Tibial nerve (tissue), 4 donors: Measurements from ENCODE around the gene GGTLC1. TPM values are rescaled to one million over a fixed set of nuclear protein-coding genes. Genes with fewer than 3 reads are reported as not detected.

Source experiments
- DNase-seq, 2 donors: peaks; one replicate each; pipeline ENCODE4 v3.0.0-alpha.2; 2019; ENCODE audit warnings: low spot score in 2 of 2
- H3K27ac ChIP-seq, 4 donors: fragments of 200-600 bp; sonication (generic) in 3 of 4; one replicate each; pipeline ENCODE4 v1.5.1; 2017 to 2019; ENCODE audit warnings: mild to moderate bottlenecking in 1 of 4
- H3K27me3 ChIP-seq, 2 donors: fragments of 200-600 bp; sonication (generic) in 1 of 2; one replicate each; pipeline versions ENCODE4 v1.5.1 to v1.6.0; 2017 to 2019
- H3K36me3 ChIP-seq, 3 donors: fragments of 200-600 bp; sonication (generic); one replicate each; pipeline ENCODE4 v1.5.1; 2018 to 2019
- H3K4me1 ChIP-seq, 4 donors: fragments of 200-600 bp; sonication (generic) in 3 of 4; one replicate each; pipeline ENCODE4 v1.5.1; 2017 to 2019
- H3K4me3 ChIP-seq, 4 donors: fragments of 200-600 bp; sonication (generic) in 3 of 4; one replicate each; pipeline ENCODE4 v1.5.1; 2017 to 2019; ENCODE audit warnings: mild to moderate bottlenecking in 1 of 4, moderate library complexity in 1 of 4
- H3K9me3 ChIP-seq, 4 donors: fragments of 200-600 bp; sonication (generic) in 3 of 4; one replicate each; pipeline ENCODE4 v1.5.1; 2017 to 2019
- CTCF ChIP-seq, 5 experiments: fragments of 200-600 bp in 3 of 5; fragments of 450-650 bp in 2 of 5; sonication (generic) in 3 of 5; IDR thresholded peaks; one replicate each; pipeline ENCODE4 v1.5.1; 2016 to 2019; ENCODE audit warnings: antibody characterized with exemption in 5 of 5, mild to moderate bottlenecking in 3 of 5, moderate library complexity in 2 of 5
- POLR2A ChIP-seq, 2 donors: fragments of 450-650 bp; IDR thresholded peaks; one replicate each; pipeline ENCODE4 v1.6.1; 2017; ENCODE audit warnings: antibody characterized with exemption in 2 of 2, mild to moderate bottlenecking in 2 of 2, moderate library complexity in 2 of 2
- WGBS, 2 donors: methylation state at CpG; one replicate each; pipeline ENCODE4 v1.1.5; 2018; 5-methylcytosine and 5-hydroxymethylcytosine counted together
- small RNA-seq: library from RNA; depleted of rRNA; stranded (forward); fragments of <200 nt; gene quantifications from one replicate; pipeline ENCODE3, GENCODE V24; 2016
- total RNA-seq, 4 donors: library from RNA; depleted of rRNA; stranded (reverse); fragments of >200 nt; gene quantifications; one replicate each; pipeline ENCODE4 v1.1.0, GENCODE V29; 2016

The GGTLC1 gene
- total RNA-seq, 4 donors from 2014 or later, result not detected

DNA sequence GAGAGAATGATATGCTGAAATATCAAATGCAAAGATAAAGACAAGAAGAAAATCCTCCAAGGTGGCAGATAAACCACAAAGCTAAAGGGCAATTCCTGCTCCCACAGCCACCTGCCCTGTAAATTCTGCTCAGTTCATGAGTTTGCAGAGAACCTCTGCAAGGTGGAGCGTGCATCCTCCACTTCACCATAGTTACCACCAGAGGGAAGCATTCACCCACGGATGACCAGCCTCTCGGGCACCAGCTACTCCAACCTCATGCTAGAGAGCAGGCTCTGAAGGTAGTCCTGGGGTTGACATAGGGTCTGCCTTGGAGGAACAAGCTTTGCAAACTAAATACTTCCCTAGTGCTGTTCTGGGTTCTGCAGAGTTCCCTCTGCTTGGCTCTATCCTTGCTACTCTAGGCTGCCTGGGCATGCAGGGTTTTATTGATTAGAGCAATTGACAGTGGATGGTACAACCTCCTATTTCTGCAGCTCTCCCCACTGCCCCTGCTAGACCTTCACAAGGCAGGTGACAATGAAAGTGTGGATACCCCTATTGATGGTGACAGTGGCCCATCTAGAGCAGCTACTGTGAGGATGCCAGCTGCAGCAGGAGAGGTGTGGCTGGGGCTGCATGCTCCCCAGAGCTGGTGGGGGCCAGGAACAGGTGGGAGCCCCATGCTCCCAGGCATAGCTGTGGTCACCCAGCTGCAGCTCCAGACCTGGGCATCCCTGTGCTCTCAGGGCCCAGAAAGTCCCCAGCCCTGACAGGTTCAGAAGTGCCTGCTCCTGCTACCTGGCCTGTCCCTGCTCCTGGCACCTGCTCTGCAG lies 51.1 kb downstream of the GGTLC1 start:
- WGBS, 2 donors, result 0% methylated on average over 3 of the region's 3 CpGs
- Histone ChIP-seq H3K36me3 (no peaks in the 10 kb centered on the region), H3K4me3 (no peak overlapping the region), H3K27me3 (no peaks in the 10 kb centered on the region), H3K4me1 (no peaks in the 10 kb centered on the region), H3K27ac (no peak overlapping the region), H3K9me3 (no peaks in the 10 kb centered on the region)
- TF ChIP-seq CTCF (IDR thresholded peaks at IDR 0.05) (peak; percentile 67 to 80 (median 78)), POLR2A (IDR thresholded peaks at IDR 0.05) (no peak)
- peak in 1 of 2 donors; percentile 66 for DNase-seq

Small RNA genes within 50 kb of the gene (small RNA-seq; reads per million reads assigned to genes)
- gene AL133466.1, result not detected

Other genes with a start within 250 kb of the GGTLC1 start
- gene CST1, start 237.8 kb downstream of the GGTLC1 start, total RNA-seq, result 10 to 100 TPM in 1 of 4 donors, 1 to 10 TPM in 2, not detected in 1; 2.2 to 11.0 (median 3.3) TPM
- gene CST2, start 162.1 kb downstream of the GGTLC1 start, total RNA-seq, result 1 to 10 TPM in 1 of 4 donors, under 1 TPM in 1, not detected in 2; 0.98 to 2.4 TPM
- not detected for gene CST5, start 109.0 kb downstream of the GGTLC1 start, total RNA-seq